Measurements from ENCODE around the gene DNASE2B.

GRCh38 chr1:84407958-84408422 lies 9.7 kb downstream of the DNASE2B start:
- TF ChIP-seq CTCF (IDR thresholded peaks at IDR 0.05), result no peak
- no peak for TF ChIP-seq POLR2A (IDR thresholded peaks at IDR 0.05; ENCODE audit: low read length)
- no peak for TF ChIP-seq RFX5 (IDR thresholded peaks at IDR 0.05)
- TF ChIP-seq BHLHE40 (IDR thresholded peaks at IDR 0.05; ENCODE audit: low read depth, low read length), result no peak
- TF ChIP-seq RNF2 (IDR thresholded peaks at IDR 0.05; ENCODE audit: borderline replicate concordance, low read depth), result no peak
- no peak for TF ChIP-seq RAD21 (conservative IDR thresholded peaks at IDR 0.05 in 1 of 2, IDR thresholded peaks at IDR 0.05 in 1 of 2)
- TF ChIP-seq, protein P1, sequence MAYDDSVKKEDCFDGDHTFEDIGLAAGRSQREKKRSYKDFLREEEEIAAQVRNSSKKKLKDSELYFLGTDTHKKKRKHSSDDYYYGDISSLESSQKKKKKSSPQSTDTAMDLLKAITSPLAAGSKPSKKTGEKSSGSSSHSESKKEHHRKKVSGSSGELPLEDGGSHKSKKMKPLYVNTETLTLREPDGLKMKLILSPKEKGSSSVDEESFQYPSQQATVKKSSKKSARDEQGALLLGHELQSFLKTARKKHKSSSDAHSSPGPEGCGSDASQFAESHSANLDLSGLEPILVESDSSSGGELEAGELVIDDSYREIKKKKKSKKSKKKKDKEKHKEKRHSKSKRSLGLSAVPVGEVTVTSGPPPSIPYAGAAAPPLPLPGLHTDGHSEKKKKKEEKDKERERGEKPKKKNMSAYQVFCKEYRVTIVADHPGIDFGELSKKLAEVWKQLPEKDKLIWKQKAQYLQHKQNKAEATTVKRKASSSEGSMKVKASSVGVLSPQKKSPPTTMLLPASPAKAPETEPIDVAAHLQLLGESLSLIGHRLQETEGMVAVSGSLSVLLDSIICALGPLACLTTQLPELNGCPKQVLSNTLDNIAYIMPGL (CRISPR knock-in tag; IDR thresholded peaks at IDR 0.05; ENCODE audit: borderline replicate concordance), result no peak
- TF ChIP-seq RCOR1 (IDR thresholded peaks at IDR 0.05; ENCODE audit: low read depth, low read length), result no peak

All from A549 (cell line).